Measurements from ENCODE around the gene PYCARD. TPM values are rescaled to one million over a fixed set of nuclear protein-coding genes. Genes with fewer than 3 reads are reported as not detected.

PYCARD gene
- total and polyA plus RNA-seq, 2 donors (not counting 3 experiments of a cell fraction or from before 2014, with no cell fraction given) = 19.1 to 40.1 TPM

DNA sequence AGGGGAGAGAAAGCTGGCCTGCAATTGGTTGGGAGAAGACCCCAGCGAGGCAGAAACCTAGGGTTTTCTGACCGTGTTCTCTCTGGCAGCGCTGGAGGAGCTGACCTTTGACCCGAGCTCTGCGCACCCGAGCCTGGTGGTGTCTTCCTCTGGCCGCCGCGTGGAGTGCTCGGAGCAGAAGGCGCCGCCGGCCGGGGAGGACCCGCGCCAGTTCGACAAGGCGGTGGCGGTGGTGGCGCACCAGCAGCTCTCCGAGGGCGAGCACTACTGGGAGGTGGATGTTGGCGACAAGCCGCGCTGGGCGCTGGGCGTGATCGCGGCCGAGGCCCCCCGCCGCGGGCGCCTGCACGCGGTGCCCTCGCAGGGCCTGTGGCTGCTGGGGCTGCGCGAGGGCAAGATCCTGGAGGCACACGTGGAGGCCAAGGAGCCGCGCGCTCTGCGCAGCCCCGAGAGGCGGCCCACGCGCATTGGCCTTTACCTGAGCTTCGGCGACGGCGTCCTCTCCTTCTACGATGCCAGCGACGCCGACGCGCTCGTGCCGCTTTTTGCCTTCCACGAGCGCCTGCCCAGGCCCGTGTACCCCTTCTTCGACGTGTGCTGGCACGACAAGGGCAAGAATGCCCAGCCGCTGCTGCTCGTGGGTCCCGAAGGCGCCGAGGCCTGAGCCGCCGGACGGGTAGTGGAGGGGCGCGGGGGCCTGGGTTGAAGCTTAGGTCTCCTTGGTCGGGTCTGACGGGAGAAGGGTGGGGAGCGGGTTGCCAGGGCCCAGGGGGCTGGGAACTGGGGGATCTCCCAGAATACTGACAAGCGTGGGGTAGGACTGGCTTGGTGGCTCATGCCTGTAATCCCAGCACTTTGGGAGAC is 21.8 kb upstream of the PYCARD start:
- no TSS peak for BruUV-seq (replicated peaks)
- intact Hi-C loops (cut with micrococcal nuclease) = no loop called here
- ChIA-PET POLR2A (no interaction called here), CTCF (no interaction called here)
- DNase-seq (ENCODE audit: low read depth, low spot score) (no peak), FAIRE-seq (no peak)
- Histone ChIP-seq H3K4me1 (ENCODE audit: control insufficient read depth, extremely low read depth, insufficient read depth, low read length) (no peaks in the 10 kb centered on the region), H3K36me3 (ENCODE audit: control insufficient read depth in 2 of 2, extremely low read depth in 1 of 2, insufficient read depth in 2 of 2, low read length in 2 of 2) (no peaks in the 10 kb centered on the region), H3K79me2 (ENCODE audit: control insufficient read depth, insufficient read depth, low read length) (no peaks in the 10 kb centered on the region), H3K9me3 (replicated peaks; ENCODE audit: control insufficient read depth, insufficient read depth, low read length) (no peaks in the 10 kb centered on the region), H4K20me1 (replicated peaks; ENCODE audit: control insufficient read depth, extremely low read depth, insufficient read depth, low read length) (no peaks in the 10 kb centered on the region), H3K27ac (ENCODE audit: insufficient read depth, low read depth, low read length) (no peak overlapping the region), H3K9ac (replicated peaks; ENCODE audit: extremely low read depth, insufficient read depth, low read length) (no peak overlapping the region), H3K4me2 (ENCODE audit: insufficient read depth, low read length) (no peak overlapping the region), H3K9me1 (replicated peaks; ENCODE audit: control insufficient read depth, extremely low read depth, insufficient read depth, low read length) (no peaks in the 10 kb centered on the region), H3K27me3 (ENCODE audit: control insufficient read depth in 2 of 2, insufficient read depth in 2 of 2, low read length in 2 of 2) (no peaks in the 10 kb centered on the region), H3K4me3 (replicated peaks in 1 of 3; ENCODE audit: insufficient read depth in 1 of 3, low read depth in 1 of 3, low read length in 3 of 3) (no peak overlapping the region), H2AFZ (ENCODE audit: low read depth, low read length) (no peak overlapping the region)
- no peak for TF ChIP-seq FOS (IDR thresholded peaks at IDR 0.05; ENCODE audit: borderline replicate concordance, insufficient read depth, low read length)
- TF ChIP-seq JUN (IDR thresholded peaks at IDR 0.05; ENCODE audit: borderline replicate concordance, insufficient read depth, insufficient read length, low read depth) = no peak
- no peak for TF ChIP-seq MYC (IDR thresholded peaks at IDR 0.05; ENCODE audit: low read depth, low read length)
- TF ChIP-seq POLR2AphosphoS5 (IDR thresholded peaks at IDR 0.05; ENCODE audit: insufficient read depth, low read depth, low read length) = no peak
- TF ChIP-seq, protein P1, sequence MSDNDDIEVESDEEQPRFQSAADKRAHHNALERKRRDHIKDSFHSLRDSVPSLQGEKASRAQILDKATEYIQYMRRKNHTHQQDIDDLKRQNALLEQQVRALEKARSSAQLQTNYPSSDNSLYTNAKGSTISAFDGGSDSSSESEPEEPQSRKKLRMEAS (IDR thresholded peaks at IDR 0.05; ENCODE audit: insufficient read depth, insufficient read length) = no peak
- no peak for TF ChIP-seq EZH2 (IDR thresholded peaks at IDR 0.05; ENCODE audit: borderline replicate concordance, low read depth, low read length, severe bottlenecking)
- TF ChIP-seq, protein P2, sequence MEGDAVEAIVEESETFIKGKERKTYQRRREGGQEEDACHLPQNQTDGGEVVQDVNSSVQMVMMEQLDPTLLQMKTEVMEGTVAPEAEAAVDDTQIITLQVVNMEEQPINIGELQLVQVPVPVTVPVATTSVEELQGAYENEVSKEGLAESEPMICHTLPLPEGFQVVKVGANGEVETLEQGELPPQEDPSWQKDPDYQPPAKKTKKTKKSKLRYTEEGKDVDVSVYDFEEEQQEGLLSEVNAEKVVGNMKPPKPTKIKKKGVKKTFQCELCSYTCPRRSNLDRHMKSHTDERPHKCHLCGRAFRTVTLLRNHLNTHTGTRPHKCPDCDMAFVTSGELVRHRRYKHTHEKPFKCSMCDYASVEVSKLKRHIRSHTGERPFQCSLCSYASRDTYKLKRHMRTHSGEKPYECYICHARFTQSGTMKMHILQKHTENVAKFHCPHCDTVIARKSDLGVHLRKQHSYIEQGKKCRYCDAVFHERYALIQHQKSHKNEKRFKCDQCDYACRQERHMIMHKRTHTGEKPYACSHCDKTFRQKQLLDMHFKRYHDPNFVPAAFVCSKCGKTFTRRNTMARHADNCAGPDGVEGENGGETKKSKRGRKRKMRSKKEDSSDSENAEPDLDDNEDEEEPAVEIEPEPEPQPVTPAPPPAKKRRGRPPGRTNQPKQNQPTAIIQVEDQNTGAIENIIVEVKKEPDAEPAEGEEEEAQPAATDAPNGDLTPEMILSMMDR (IDR thresholded peaks at IDR 0.05; ENCODE audit: extremely low read depth in 1 of 2, insufficient read depth in 1 of 2, low read depth in 1 of 2, low read length in 2 of 2) = no peak
- TF ChIP-seq POLR2A (IDR thresholded peaks at IDR 0.05; ENCODE audit: low read depth, low read length) = no peak
- TF ChIP-seq GATA2 (IDR thresholded peaks at IDR 0.05; ENCODE audit: insufficient read depth, insufficient read length, low read depth, low read length) = no peak
- dilution Hi-C loops (cut with MboI; ENCODE audit: extremely low pct_ligation_motif_present, low sequenced_read_pairs) = no loop called here
